AG04449 (cell line): Measurements from ENCODE around the gene TRABD2B.

Experiments
- CTCF ChIA-PET: fragments of 350-600 bp; formaldehyde crosslinking; extraction: SDS; loops from one replicate; lab custom pipeline; 2021; ENCODE audit warnings: antibody characterized with exemption; lab: Yijun Ruan, JAX
- POLR2A ChIA-PET: fragments of 400-600, 350-600 bp; formaldehyde crosslinking; extraction: SDS; loops from one replicate; lab custom pipeline; 2020; ENCODE audit warnings: antibody characterized with exemption, inconsistent platforms; lab: Yijun Ruan, JAX
- DNase-seq: peaks from one replicate; pipeline ENCODE4 v3.0.0-alpha.2; 2010; ENCODE audit warnings: low read depth, low spot score
- H3K4me3 ChIP-seq: 2 replicates; pipeline ENCODE4 v1.5.1; 2011; ENCODE audit warnings: low read depth, mild to moderate bottlenecking, control low read depth, low read length
- TF ChIP-seq, protein P1 (sequence below): IDR thresholded peaks from one replicate; pipeline ENCODE4 v1.5.1; 2011; ENCODE audit warnings: mild to moderate bottlenecking, moderate library complexity, low read length, control low read depth, inconsistent platforms; ENCODE audit not compliant: insufficient read depth; ENCODE audit errors: missing control alignments

TRABD2B gene

DNA sequence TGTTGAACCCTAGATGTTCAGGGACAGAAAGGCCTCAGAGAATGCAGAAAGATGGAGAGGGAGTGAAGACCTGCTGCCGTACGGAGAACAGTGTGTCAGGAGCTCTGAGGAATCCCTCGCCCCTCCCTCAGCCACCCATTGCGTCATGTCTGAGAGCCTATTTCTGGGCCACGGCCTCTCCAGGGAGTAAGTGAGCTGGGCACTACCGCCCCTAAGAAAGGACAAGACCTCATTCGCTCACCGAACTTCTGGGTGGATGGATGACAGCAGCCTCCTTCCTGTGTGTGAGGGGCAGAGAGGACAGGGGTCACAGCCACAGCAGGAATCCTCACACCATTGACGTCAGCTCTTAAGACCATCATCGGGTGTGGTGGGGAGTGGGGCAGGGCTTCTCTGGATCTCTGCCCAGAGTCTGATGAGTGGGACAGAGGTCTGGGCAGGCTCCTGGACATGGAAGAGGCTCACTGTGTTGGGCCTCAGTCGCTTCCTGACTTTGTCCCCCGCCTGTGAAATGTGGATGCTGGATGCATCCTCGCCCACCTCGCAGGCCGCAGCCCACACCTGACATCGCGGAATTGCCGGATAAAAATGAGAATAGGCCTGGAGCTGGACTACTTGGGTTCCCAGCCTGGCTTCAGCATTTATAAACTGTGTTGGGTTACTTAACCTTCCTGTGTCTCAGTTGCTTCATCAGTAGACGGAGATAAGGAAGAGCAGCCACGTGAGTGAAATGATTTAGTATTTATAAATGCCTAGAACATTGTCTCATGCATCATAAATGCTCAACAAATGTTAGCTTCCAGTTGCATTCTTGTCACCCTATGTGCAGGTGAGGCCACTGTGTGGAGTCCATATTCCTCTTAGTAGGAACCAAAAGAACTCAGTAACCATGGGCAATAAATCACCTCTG is 238.6 kb downstream of the TRABD2B start:
- POLR2A ChIA-PET, result no interaction called here

DNA sequence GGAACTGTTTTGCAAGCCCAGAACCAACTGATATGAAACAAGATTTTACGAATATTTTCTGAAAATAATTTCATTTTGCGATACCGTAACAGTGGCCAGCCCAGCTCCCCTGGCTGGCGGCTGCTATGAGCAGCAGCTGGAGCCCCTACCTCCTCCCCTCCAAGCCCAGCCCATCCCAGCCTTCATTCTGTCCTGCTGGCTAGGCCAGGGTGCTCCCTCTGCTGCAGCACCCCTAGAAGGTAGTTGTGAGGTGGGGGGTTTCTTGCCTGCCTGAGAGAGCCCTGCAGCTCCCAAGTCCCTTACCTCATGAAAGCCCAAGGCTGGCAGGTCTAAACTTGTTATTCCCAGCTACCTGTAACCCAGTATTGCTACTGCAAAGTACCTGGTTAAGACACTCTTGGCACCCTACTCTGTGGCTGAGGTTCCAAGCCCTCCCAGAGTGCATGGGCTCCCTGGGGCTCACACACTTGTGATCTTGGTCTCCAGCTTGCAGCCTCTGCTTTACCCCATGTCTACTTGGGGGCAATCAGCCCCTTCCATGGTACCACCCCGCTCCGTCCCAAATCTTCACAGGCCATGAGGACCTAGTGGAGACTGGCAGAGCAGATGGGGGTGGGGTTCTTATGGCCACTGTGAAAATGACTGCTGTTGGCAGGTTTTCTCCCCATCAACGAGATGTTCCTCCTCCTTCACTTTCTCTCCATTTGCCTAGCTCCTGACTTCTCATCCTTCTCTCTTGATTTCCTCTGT is 239.8 kb downstream of the TRABD2B start:
- ChIA-PET POLR2A (no interaction called here), CTCF (no interaction called here)
- DNase-seq, result no peak
- H3K4me3 ChIP-seq, result no peak overlapping the region
- TF ChIP-seq, protein P1, sequence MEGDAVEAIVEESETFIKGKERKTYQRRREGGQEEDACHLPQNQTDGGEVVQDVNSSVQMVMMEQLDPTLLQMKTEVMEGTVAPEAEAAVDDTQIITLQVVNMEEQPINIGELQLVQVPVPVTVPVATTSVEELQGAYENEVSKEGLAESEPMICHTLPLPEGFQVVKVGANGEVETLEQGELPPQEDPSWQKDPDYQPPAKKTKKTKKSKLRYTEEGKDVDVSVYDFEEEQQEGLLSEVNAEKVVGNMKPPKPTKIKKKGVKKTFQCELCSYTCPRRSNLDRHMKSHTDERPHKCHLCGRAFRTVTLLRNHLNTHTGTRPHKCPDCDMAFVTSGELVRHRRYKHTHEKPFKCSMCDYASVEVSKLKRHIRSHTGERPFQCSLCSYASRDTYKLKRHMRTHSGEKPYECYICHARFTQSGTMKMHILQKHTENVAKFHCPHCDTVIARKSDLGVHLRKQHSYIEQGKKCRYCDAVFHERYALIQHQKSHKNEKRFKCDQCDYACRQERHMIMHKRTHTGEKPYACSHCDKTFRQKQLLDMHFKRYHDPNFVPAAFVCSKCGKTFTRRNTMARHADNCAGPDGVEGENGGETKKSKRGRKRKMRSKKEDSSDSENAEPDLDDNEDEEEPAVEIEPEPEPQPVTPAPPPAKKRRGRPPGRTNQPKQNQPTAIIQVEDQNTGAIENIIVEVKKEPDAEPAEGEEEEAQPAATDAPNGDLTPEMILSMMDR, result no peak

More for the DNA sequence above, 238.6 kb downstream of the TRABD2B start:
- CTCF ChIA-PET, result no interaction called here
- TF ChIP-seq, protein P1, result no peak
- no peak for DNase-seq
- H3K4me3 ChIP-seq, result no peak overlapping the region

DNA sequence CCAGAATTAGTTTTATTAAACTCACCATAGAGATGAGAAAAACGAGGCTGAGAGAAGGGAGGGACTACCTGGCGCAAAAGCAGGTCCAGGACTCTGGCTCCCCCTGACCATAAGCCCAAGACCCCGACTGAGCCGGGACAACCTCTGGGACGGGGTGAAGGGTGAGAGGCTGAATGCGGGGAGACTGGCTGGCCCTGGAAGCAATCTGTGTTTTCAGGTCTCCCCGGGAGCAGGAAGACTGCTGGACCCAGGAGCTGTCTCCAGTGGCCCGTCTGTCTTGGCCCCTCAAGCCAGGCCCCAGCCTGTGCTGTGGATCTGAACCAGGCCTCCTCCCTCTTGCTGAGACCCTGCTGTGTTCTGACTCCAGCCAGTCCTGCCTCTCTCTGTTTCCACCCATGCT is 240.8 kb downstream of the TRABD2B start:
- no peak for DNase-seq
- H3K4me3 ChIP-seq, result no peak overlapping the region
- TF ChIP-seq, protein P1, result no peak
- ChIA-PET CTCF (interaction anchor here (1.8 kb wide), 1 partner anchor 18 kb away, joined by 5 read pairs; no protein-coding TSS in a partner anchor), POLR2A (no interaction called here)

DNA sequence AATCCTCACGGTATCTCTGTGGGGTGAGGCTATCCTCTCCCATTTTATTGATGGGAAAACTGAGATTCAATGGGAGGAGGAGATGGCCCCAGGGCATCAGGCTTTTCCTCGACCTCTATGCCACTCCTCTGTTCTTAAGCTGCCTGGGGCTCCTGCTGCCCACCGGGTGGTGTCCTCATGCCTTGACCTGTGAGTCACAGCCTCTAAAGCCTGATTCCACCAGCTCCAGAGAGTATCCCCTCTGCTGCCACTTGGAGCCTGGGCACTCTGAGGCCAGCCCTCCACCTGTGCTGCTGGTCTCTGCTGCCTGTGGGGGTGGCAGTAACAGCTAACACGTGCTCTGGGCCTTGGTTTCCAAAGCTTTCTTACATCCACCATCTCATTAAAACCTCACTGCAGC is 241.2 kb downstream of the TRABD2B start:
- POLR2A ChIA-PET, result no interaction called here
- H3K4me3 ChIP-seq, result no peak overlapping the region
- no peak for DNase-seq
- CTCF ChIA-PET, result interaction anchor here (1.1 to 1.8 kb wide), 2 partner anchors 18 to 30 kb away, joined by 3 to 5 read pairs; no protein-coding TSS in a partner anchor
- TF ChIP-seq, protein P1, result no peak

DNA sequence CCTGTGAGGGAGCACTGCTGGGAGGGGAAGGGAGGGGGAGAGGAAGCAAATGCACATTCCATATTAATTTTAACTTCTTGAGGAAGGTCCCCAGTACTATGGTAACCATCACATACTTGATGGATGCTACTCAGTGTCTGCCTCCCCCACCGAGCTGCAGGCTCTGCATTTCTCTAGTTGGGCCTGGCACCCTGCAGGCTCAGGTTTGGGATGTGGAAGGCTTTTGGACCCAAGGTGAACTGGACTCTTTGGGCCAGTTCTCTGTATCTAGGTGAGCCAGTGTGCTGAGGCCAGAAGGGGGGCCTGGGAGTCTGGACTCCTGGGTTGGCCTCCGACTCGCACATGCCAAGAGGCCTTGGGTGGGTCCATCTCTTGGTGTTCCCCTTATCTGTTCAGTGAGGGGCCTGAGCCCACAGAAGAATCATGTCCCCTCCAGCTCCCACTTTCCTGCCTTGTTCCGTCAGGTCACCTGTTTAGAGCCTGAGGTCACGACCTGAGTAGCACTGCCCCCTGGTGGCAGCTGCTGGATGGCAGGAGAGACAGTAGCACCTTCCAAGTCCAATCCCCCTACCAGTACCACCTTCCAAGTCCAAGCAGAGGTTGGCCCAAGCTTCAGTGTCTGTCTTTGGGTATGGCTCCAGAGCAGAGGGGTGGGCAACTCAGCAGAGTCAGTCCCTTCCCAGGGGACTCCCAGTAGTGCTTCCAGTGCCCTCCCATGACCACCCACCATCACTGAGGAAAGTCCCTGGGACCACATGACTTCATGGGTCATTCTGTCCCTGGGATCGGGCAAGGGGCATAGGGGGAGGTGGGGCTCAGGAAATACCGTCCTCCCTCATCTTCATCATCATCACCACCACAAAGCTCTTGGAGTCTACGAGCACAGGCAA is 241.8 kb downstream of the TRABD2B start:
- ChIA-PET CTCF (interaction anchor here (1.1 to 1.8 kb wide), 2 partner anchors 17 to 29 kb away, joined by 3 to 5 read pairs; no protein-coding TSS in a partner anchor), POLR2A (no interaction called here)
- no peak overlapping the region for H3K4me3 ChIP-seq
- DNase-seq, result no peak
- TF ChIP-seq, protein P1, result peak; percentile 21
